Lower leg skin (tissue), 4 donors: ENCODE results near the gene MCRIP1. TPM values are rescaled to one million over a fixed set of nuclear protein-coding genes. Genes with fewer than 3 reads are reported as not detected.
A peak's percentile ranks its signal among the peaks of the same experiment; 100 is the strongest.

Source experiments
- DNase-seq, 2 donors: peaks; one replicate each; pipeline ENCODE4 v3.0.0-alpha.2; 2019; ENCODE audit warnings: low spot score in 2 of 2
- H3K4me3 ChIP-seq: fragments of 200-600 bp; sonication (generic); 2 replicates; pipeline ENCODE4 v1.5.1; 2017; ENCODE audit warnings: mild to moderate bottlenecking, low read depth; ENCODE audit not compliant: poor library complexity, severe bottlenecking
- POLR2A ChIP-seq, 2 donors: fragments of 450-650 bp; IDR thresholded peaks; one replicate each; pipeline ENCODE4 v1.6.1; 2016 to 2017; ENCODE audit warnings: antibody characterized with exemption in 2 of 2, mild to moderate bottlenecking in 1 of 2, moderate library complexity in 1 of 2
- WGBS, 2 donors: methylation state at CpG; one replicate each; pipeline ENCODE4 v1.1.5; 2018; 5-methylcytosine and 5-hydroxymethylcytosine counted together
- intact Hi-C: fragments of 100-400 bp; cut with DNase I; formaldehyde crosslinking; loops from one replicate; pipeline ENCODE4 v1.15.0; 2023; ENCODE audit warnings: low total_unique reads
- total RNA-seq, 4 donors: library from RNA; depleted of rRNA; stranded (reverse); fragments of >200 nt; gene quantifications; one replicate each; pipeline ENCODE4 v1.1.0, GENCODE V29; 2016
- TF ChIP-seq, protein P1 (sequence below), 3 donors: fragments of 450-650 bp; IDR thresholded peaks; one replicate each; pipeline ENCODE4 v1.5.1; 2016; ENCODE audit warnings: antibody characterized with exemption in 3 of 3, mild to moderate bottlenecking in 3 of 3, moderate library complexity in 2 of 3

Gene MCRIP1
- total RNA-seq, 4 donors from 2014 or later: 21.6 to 41.0 (median 28.8) TPM

- no peak for DNase-seq
- no peak overlapping the region for H3K4me3 ChIP-seq
- TF ChIP-seq POLR2A (IDR thresholded peaks at IDR 0.05): no peak
- TF ChIP-seq, protein P1, sequence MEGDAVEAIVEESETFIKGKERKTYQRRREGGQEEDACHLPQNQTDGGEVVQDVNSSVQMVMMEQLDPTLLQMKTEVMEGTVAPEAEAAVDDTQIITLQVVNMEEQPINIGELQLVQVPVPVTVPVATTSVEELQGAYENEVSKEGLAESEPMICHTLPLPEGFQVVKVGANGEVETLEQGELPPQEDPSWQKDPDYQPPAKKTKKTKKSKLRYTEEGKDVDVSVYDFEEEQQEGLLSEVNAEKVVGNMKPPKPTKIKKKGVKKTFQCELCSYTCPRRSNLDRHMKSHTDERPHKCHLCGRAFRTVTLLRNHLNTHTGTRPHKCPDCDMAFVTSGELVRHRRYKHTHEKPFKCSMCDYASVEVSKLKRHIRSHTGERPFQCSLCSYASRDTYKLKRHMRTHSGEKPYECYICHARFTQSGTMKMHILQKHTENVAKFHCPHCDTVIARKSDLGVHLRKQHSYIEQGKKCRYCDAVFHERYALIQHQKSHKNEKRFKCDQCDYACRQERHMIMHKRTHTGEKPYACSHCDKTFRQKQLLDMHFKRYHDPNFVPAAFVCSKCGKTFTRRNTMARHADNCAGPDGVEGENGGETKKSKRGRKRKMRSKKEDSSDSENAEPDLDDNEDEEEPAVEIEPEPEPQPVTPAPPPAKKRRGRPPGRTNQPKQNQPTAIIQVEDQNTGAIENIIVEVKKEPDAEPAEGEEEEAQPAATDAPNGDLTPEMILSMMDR (IDR thresholded peaks at IDR 0.05): no peak
- WGBS, 2 donors: 47 to 61% methylated on average over 15 of the region's 15 CpGs
- intact Hi-C loops: no loop called here
These were observed 6.2 kb upstream of the MCRIP1 start for GRCh38 chr17:81839301-81839700.

DNA sequence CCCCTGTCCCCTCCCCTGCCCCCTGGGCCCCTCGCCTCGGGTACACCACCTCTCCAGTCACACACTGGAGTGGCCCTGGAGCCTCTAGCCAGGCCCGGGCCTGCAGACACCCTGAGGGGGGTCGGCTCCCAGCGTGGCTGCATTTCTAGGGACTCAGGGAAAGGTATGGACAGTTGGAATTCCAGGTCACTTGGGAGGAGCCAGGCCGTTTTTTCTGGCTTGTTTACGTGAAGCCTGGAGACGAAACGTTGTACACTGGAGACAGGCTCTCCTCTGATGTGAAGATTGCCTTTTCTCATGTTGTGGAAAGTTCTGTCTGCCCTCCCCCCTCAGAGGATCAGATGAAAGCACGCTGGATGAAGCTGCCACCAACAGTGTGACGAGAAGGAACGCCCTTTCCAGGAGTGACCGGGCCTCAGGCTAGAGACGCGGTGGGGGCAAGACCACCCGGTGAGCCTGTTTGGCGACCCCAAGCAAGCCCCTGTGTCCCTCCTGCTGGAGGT lies 5.7 kb upstream of the MCRIP1 start:
- intact Hi-C loops: no loop called here
- DNase-seq: no peak
- H3K4me3 ChIP-seq: no peak overlapping the region
- TF ChIP-seq, protein P1 (IDR thresholded peaks at IDR 0.05): no peak
- no peak for TF ChIP-seq POLR2A (IDR thresholded peaks at IDR 0.05)
- 33 to 36% methylated on average over 14 to 17 of the region's 17 CpGs for WGBS, 2 donors

DNA sequence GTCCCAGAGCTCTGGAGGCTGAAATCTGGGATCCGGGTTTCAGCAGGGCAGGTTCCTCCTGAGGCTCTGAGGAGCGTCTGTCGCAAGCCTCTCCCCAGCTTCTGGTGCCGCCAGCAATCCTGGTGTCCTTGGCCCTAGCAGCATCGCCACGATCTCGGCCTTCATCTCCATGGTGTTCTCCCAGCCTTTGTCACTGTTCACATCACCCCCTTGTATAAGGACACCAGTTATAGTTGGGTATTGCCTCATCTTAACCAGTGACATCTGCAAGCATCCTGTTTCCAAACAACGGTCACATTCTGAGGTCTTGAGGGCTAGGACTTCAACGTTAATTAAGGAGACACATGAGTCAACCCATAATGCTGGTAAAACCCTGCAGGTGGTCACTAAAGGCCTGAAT lies 4.5 kb upstream of the MCRIP1 start:
- WGBS, 2 donors: 69 to 70% methylated on average over 9 of the region's 9 CpGs
- intact Hi-C loops: no loop called here
- TF ChIP-seq, protein P1 (IDR thresholded peaks at IDR 0.05): no peak
- no peak for TF ChIP-seq POLR2A (IDR thresholded peaks at IDR 0.05)
- DNase-seq: no peak
- no peak overlapping the region for H3K4me3 ChIP-seq

DNA sequence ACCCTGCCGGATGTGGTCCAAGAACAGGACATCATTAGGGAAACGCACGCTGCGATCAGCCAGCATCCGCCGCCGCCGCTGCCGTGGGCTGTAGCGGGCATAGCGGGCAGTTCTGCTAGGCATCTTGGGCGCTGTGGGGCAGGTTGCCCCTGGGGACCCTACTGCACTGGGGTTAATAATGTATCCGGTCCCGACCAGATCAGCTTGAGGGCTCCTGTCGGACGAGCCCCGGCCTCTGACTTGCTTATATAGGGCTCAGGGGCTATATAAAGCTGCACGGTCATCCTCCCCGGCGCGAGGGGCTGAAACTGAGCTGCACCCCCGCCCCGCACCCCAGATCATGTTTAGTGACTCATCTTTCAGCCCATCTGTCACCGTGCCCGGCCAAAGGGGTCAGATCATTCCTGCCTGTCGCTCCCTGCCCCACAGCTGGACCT lies 1.8 kb upstream of the MCRIP1 start, which contains the start of gene PPP1R27:
TSS of gene PPP1R27 (minus strand) at position 220 of the 437 bp plus-strand sequence. CDS start at position 123, 97 bp downstream.
- TF ChIP-seq, protein P1 (IDR thresholded peaks at IDR 0.05): no peak
- TF ChIP-seq POLR2A (IDR thresholded peaks at IDR 0.05): no peak
- intact Hi-C loops: no loop called here
- no peak for DNase-seq
- no peak within 1 kb of the TSS for H3K4me3 ChIP-seq
- WGBS, 2 donors: 93 to 94% methylated on average over 25 to 26 of the region's 26 CpGs

GRCh38 chr17:81833921-81834830 lies 1.1 kb upstream of the MCRIP1 start:
- TF ChIP-seq POLR2A (IDR thresholded peaks at IDR 0.05): no peak
- TF ChIP-seq, protein P1 (IDR thresholded peaks at IDR 0.05): no peak
- 81 to 89% methylated on average over 23 to 31 of the region's 31 CpGs for WGBS, 2 donors
- no peak for DNase-seq
- intact Hi-C loops: no loop called here
- H3K4me3 ChIP-seq: peak overlapping the region; percentile 46
